Neutrophil (primary cell): ENCODE data around the gene HCFC1R1.

ENCODE experiments used
- H3K27ac ChIP-seq: fragments of 200-600 bp; sonication (generic); 2 replicates; pipeline ENCODE4 v1.5.1; 2016; ENCODE audit warnings: mild to moderate bottlenecking, moderate library complexity
- H3K27me3 ChIP-seq: fragments of 200-600 bp; sonication (generic); 2 replicates; pipeline ENCODE4 v1.6.0; 2016; ENCODE audit warnings: mild to moderate bottlenecking
- H3K36me3 ChIP-seq: fragments of 200-600 bp; sonication (generic); 2 replicates; pipeline ENCODE4 v1.5.1; 2017
- H3K4me1 ChIP-seq, 2 experiments: fragments of 200-600 bp in 1 of 2; sonication (generic) in 1 of 2; 1 replicate in 1 of 2; 2 replicates in 1 of 2; pipeline versions ENCODE4 v1.5.1 to v1.6.1; 2013 to 2016; ENCODE audit warnings: low read depth in 1 of 2, low read length in 1 of 2, mild to moderate bottlenecking in 1 of 2, moderate library complexity in 1 of 2; ENCODE audit not compliant: control insufficient read depth in 1 of 2, insufficient read depth in 1 of 2
- H3K4me3 ChIP-seq, 2 experiments: fragments of 200-600 bp in 1 of 2; sonication (generic) in 1 of 2; 1 replicate in 1 of 2; 2 replicates in 1 of 2; pipeline ENCODE4 v1.5.1; 2013 to 2016; ENCODE audit warnings: low read depth in 1 of 2, low read length in 1 of 2, mild to moderate bottlenecking in 1 of 2, moderate library complexity in 1 of 2
- H3K9me3 ChIP-seq: fragments of 200-600 bp; sonication (generic); 2 replicates; pipeline ENCODE4 v1.5.1; 2016
- TF ChIP-seq, protein P1 (sequence below): fragments of 200-600 bp; sonication (generic); IDR thresholded peaks from 2 replicates; pipeline ENCODE4 v1.5.1; 2016; ENCODE audit warnings: antibody characterized with exemption

HCFC1R1 gene

DNA sequence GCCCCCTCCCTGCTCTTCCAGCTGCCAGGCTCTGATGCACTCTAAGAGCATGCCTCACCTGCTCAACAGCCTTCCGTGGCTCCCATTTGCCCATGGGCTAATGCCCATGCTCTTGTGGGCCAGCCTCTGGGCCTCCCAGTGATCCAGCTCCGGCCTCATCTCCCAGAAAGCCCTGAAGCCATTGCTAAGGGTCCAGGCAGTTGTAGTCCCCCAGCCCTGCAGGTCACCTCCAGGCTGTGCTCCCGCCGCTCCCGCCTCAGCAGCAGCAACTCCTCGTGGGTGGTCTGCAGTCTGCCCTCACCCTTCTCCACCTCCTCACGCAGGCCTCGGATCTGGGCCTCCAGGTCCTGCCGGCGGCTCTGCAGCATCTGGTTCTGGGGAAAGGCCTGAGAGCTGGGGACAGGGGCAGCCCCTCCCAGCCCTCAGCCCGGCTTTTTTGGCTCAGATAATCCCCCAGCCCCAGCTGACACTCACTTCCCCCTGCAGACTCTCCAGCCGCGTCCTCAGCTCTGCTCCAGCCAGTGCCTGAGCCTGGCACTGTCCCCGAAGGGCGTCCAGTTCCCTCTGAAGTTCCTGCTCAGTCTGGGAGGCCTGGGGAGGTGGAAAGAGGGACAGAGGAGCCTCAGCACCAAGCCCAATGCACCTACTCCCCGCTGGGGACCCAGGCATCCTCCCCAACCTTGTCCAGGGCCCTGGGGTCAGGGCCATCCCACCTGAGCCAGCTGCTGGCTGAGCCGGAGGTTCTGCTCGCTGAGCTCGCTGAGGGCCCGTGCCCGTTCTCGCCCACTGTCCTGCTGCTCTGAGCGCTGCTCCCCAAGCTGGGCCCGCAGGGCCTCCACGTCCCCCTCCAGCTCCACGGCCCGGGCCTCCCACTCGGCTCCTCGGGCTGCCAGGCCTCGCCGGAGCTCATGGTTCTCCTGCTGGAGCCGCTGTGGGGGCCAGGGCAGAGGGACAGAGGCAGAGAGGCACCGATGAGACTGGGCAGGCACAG lies 6.8 kb upstream of the HCFC1R1 start:
- H3K9me3 ChIP-seq = no peaks in the 10 kb centered on the region
- H3K4me1 ChIP-seq = peaks cover 52 to 74% of the 10 kb centered on the region in 2 experiments
- TF ChIP-seq, protein P1, sequence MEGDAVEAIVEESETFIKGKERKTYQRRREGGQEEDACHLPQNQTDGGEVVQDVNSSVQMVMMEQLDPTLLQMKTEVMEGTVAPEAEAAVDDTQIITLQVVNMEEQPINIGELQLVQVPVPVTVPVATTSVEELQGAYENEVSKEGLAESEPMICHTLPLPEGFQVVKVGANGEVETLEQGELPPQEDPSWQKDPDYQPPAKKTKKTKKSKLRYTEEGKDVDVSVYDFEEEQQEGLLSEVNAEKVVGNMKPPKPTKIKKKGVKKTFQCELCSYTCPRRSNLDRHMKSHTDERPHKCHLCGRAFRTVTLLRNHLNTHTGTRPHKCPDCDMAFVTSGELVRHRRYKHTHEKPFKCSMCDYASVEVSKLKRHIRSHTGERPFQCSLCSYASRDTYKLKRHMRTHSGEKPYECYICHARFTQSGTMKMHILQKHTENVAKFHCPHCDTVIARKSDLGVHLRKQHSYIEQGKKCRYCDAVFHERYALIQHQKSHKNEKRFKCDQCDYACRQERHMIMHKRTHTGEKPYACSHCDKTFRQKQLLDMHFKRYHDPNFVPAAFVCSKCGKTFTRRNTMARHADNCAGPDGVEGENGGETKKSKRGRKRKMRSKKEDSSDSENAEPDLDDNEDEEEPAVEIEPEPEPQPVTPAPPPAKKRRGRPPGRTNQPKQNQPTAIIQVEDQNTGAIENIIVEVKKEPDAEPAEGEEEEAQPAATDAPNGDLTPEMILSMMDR = no peak
- peaks cover 69% of the 10 kb centered on the region for H3K27me3 ChIP-seq
- no peak overlapping the region for H3K4me3 ChIP-seq
- H3K36me3 ChIP-seq = no peaks in the 10 kb centered on the region
- no peak overlapping the region for H3K27ac ChIP-seq

DNA sequence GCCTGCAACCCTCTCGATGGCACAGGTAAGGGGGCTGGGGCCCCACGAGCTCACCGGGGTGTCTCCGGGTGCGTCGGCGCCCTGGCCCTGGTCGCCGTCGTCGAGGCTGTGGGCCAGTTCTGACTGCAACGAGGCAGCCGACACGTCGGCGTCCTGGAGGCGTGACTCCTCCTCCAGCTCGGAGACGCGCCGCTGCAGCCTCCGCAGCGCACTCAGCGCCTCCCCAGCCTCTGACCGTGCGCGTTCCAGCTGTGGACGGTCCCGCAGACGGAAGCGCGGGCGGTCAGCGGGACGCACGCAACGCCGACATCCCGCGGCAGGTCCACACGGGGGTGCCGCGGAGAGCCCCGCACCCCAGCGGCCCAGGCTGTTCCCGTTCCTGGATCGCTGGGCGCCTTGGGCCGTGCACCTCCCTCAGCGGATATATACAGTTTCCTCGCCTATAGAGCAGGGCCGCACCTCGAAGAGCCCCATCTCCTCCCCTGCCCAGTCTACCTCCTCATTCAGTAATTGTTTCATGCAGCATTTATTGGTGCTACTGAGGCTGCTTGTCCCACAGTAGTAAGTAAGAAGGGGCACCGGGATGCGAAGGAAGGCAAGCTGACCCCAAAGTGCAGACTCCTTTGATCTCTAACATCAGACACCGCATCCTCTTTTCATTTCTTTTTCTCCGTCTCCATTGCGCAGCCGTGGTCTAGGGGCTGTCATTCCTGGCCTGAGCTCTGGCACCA lies 5.9 kb upstream of the HCFC1R1 start:
- Histone ChIP-seq H3K27me3 (peaks cover 60% of the 10 kb centered on the region), H3K9me3 (no peaks in the 10 kb centered on the region), H3K4me3 (peak overlapping the region; percentile 46 to 59), H3K27ac (peak overlapping the region; percentile 47), H3K36me3 (no peaks in the 10 kb centered on the region), H3K4me1 (peaks cover 46 to 65% of the 10 kb centered on the region in 2 experiments)
- TF ChIP-seq, protein P1 = no peak

GRCh38 chr16:3028716-3029319 lies 5.1 kb upstream of the HCFC1R1 start:
- Histone ChIP-seq H3K27ac (no peak overlapping the region), H3K36me3 (no peaks in the 10 kb centered on the region), H3K9me3 (no peaks in the 10 kb centered on the region), H3K4me1 (peaks cover 44 to 64% of the 10 kb centered on the region in 2 experiments), H3K27me3 (peaks cover 55% of the 10 kb centered on the region), H3K4me3 (peak overlapping the region; percentile 46 to 59)
- TF ChIP-seq, protein P1 = no peak

DNA sequence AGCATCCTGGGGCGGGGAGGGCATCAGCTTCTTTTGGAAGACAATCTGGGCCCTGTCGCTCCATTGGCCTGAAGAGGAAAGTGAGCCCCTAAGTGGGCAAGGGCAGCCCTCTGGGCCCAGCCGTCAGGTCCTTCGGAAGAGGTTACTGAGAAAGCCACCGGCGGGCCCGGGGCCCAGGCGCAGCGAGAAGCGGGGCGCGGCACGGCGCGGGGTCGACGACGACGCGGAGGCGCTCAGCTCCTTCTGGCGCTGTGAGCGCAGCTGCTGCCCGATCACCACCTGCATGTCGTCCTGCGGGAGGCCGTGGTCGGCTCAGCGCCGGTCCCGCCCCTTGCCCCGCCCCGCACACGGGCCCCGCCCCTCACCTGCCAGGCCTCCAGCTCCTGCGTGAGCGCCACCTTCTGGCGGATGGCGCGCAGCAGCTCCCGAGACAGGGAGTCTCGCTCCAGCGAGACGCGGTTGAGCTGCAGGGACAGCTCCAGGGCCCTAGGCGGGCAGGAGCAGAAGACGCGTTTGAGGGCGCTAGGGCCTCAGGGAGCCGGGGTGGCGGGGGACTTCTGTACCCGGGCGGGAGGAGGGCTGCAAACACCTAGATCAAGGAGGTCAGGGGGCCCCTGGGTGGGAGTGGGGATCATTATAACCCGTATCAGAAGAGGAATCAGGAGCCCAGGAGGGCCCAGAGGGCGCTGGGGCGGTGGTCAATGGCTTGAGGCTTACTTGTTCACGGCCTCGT lies 4.4 kb upstream of the HCFC1R1 start:
- Histone ChIP-seq H3K27me3 (peaks cover 48% of the 10 kb centered on the region), H3K4me3 (peak overlapping the region; percentile 23 to 59), H3K27ac (peak overlapping the region; percentile 58), H3K9me3 (no peaks in the 10 kb centered on the region), H3K4me1 (peaks cover 46 to 70% of the 10 kb centered on the region in 2 experiments), H3K36me3 (no peaks in the 10 kb centered on the region)
- TF ChIP-seq, protein P1 = peak; percentile 99

DNA sequence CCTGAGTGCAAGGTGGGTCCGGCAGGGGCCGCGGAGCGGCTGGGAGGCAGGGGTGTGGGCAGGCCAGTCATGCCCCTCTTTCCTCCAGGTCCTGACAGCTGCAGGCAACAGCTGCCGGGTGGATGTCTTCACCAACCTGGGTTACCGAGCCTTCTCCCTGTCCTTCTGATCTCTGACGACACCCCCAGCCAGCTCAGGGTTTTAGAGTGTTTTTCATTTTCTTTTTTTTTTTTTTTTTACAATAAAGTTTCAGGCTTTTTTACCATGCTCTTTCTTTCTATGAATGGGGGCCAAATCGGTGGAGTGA lies 3.7 kb upstream of the HCFC1R1 start:
- H3K9me3 ChIP-seq = no peaks in the 10 kb centered on the region
- peaks cover 41% of the 10 kb centered on the region for H3K27me3 ChIP-seq
- no peak overlapping the region for H3K4me3 ChIP-seq
- H3K4me1 ChIP-seq = peaks cover 54 to 72% of the 10 kb centered on the region in 2 experiments
- H3K27ac ChIP-seq = no peak overlapping the region
- H3K36me3 ChIP-seq = peaks cover 1% of the 10 kb centered on the region
- TF ChIP-seq, protein P1 = no peak
